Right lobe of liver (tissue), 6 donors: ENCODE results near the gene ADGRB3. TPM values are rescaled to one million over a fixed set of nuclear protein-coding genes. Genes with fewer than 3 reads are reported as not detected.
"Not testable (repeated sequence)": the region's sequence is repeated elsewhere in the genome, so short reads cannot be mapped to it uniquely, and the experiment has no call there.

Source experiments
- ATAC-seq, 4 donors: fragments of 200-7000 bp; cut with Tn5 transposase; one replicate each; pipeline ENCODE4 v1.9.1; 2020; ENCODE audit warnings: mild to moderate bottlenecking in 4 of 4, moderate library complexity in 4 of 4
- DNase-seq, 3 donors: peaks; one replicate each; pipeline ENCODE4 v3.0.0-alpha.2; 2020
- H3K27ac ChIP-seq, 3 donors: fragments of 200-600 bp; one replicate each; pipeline ENCODE4 v1.8.0; 2022
- H3K27me3 ChIP-seq, 2 donors: fragments of 200-600 bp; one replicate each; pipeline ENCODE4 v1.8.0; 2022
- H3K36me3 ChIP-seq, 4 donors: fragments of 200-600 bp; sonication (generic) in 1 of 4; one replicate each; pipeline versions ENCODE4 v1.5.1 to v1.8.0; 2017 to 2022; ENCODE audit warnings: control low read depth in 1 of 4
- H3K4me1 ChIP-seq, 4 donors: fragments of 200-600 bp; sonication (generic) in 1 of 4; one replicate each; pipeline versions ENCODE4 v1.5.1 to v1.8.0; 2017 to 2022; ENCODE audit warnings: control low read depth in 1 of 4
- H3K4me3 ChIP-seq, 3 donors: fragments of 200-600 bp; one replicate each; pipeline ENCODE4 v1.8.0; 2022
- H3K9me3 ChIP-seq, 4 donors: fragments of 200-600 bp; sonication (generic) in 1 of 4; one replicate each; pipeline versions ENCODE4 v1.5.1 to v1.8.0; 2017 to 2022; ENCODE audit warnings: control low read depth in 1 of 4
- CTCF ChIP-seq, 4 donors: fragments of 200-600 bp in 3 of 4; fragments of 450-650 bp in 1 of 4; IDR thresholded peaks; one replicate each; pipeline versions ENCODE4 v1.5.1 to v1.8.0; 2016 to 2022; ENCODE audit warnings: antibody characterized with exemption in 4 of 4, mild to moderate bottlenecking in 2 of 4
- POLR2A ChIP-seq: fragments of 450-650 bp; IDR thresholded peaks from one replicate; pipeline ENCODE4 v1.6.1; 2017; ENCODE audit warnings: antibody characterized with exemption, mild to moderate bottlenecking
- WGBS: methylation state at CpG from one replicate; pipeline ENCODE4 v1.1.6; 2018; ENCODE audit warnings: low coverage, low lambda C conversion rate; ENCODE audit not compliant: insufficient coverage; ENCODE audit errors: missing lambda C conversion rate; 5-methylcytosine and 5-hydroxymethylcytosine counted together
- intact Hi-C, 2 donors: fragments of 100-400 bp; cut with DNase I; formaldehyde crosslinking; loops; one replicate each; pipeline versions ENCODE4 v1.11.2 to v1.14.1; 2022
- total RNA-seq, 6 experiments: library from RNA; depleted of rRNA in 2 of 6; stranded (reverse); fragments of >200 nt in 2 of 6; fragmentation: NEBNext Ultra II Directional in 3 of 6; extraction: Animal tissue kit (Norgen Biotek cat#: 25700) in 3 of 6; gene quantifications; one replicate each; pipeline versions ENCODE4 v1.1.0 to v1.2.4, GENCODE V29; 2016 to 2023
- donor health status: DM: no; HTN: yes; CAD: no.
- donor health status: DM: no; HTN: no; CAD: no.
- donor health status: DM: no; HTN: no; CAD: no.
- donor health status: DM: no; HTN: yes; CAD: no.
- donor health status: DM: no; HTN: yes; CAD: no.

Gene ADGRB3
- total RNA-seq, 6 experiments from 2014 or later: 0.18 to 0.42 (median 0.24) TPM

- H3K27me3 ChIP-seq: no peaks in the 10 kb centered on the region
- intact Hi-C loops: no loop called here
- ATAC-seq (no peak), DNase-seq (no peak)
- no peaks in the 10 kb centered on the region for H3K4me1 ChIP-seq
- TF ChIP-seq CTCF (IDR thresholded peaks at IDR 0.05) (no peak), POLR2A (no peak)
- no peaks in the 10 kb centered on the region for H3K9me3 ChIP-seq
- H3K4me3 ChIP-seq: no peak overlapping the region
- H3K27ac ChIP-seq: no peak overlapping the region
- WGBS: 65% methylated on average over 3 of the region's 3 CpGs
- H3K36me3 ChIP-seq: no peaks in the 10 kb centered on the region
Observed at GRCh38 chr6:68892452-68892851, 257.4 kb downstream of the ADGRB3 start.

GRCh38 chr6:68895929-68896328 lies 260.8 kb downstream of the ADGRB3 start:
- Histone ChIP-seq H3K4me3 (no peak overlapping the region), H3K4me1 (no peaks in the 10 kb centered on the region), H3K36me3 (no peaks in the 10 kb centered on the region), H3K9me3 (no peaks in the 10 kb centered on the region), H3K27me3 (no peaks in the 10 kb centered on the region), H3K27ac (no peak overlapping the region)
- DNase-seq (no peak), ATAC-seq (no peak)
- no peak for TF ChIP-seq POLR2A
- no peak for TF ChIP-seq CTCF (IDR thresholded peaks at IDR 0.05)
- 17% methylated on average over 1 of the region's 1 CpG for WGBS
- intact Hi-C loops: no loop called here

GRCh38 chr6:68901044-68901443 lies 266.0 kb downstream of the ADGRB3 start:
- H3K4me3 ChIP-seq: no peak overlapping the region

GRCh38 chr6:68911334-68911733 lies 276.3 kb downstream of the ADGRB3 start:
- Histone ChIP-seq H3K4me3 (no peak overlapping the region), H3K9me3 (no peaks in the 10 kb centered on the region), H3K4me1 (no peaks in the 10 kb centered on the region), H3K27me3 (no peaks in the 10 kb centered on the region), H3K36me3 (no peaks in the 10 kb centered on the region), H3K27ac (no peak overlapping the region)
- intact Hi-C loops: no loop called here
- WGBS: 34% methylated on average over 3 of the region's 3 CpGs
- no peak for TF ChIP-seq POLR2A
- no peak for TF ChIP-seq CTCF (IDR thresholded peaks at IDR 0.05)
- ATAC-seq (no peak), DNase-seq (no peak)

More at GRCh38 chr6:68901044-68901443, 266.0 kb downstream of the ADGRB3 start:
- no peak for ATAC-seq
- Histone ChIP-seq H3K27me3 (no peaks in the 10 kb centered on the region), H3K27ac (no peak overlapping the region), H3K9me3 (no peaks in the 10 kb centered on the region), H3K36me3 (no peaks in the 10 kb centered on the region), H3K4me1 (no peaks in the 10 kb centered on the region)
- 67% methylated on average over 1 of the region's 1 CpG for WGBS
- DNase-seq: no peak
- TF ChIP-seq POLR2A (no peak), CTCF (IDR thresholded peaks at IDR 0.05) (no peak)
- intact Hi-C loops: no loop called here

GRCh38 chr6:68911811-68912210 lies 276.7 kb downstream of the ADGRB3 start:
- Histone ChIP-seq H3K27me3 (no peaks in the 10 kb centered on the region), H3K4me1 (no peaks in the 10 kb centered on the region), H3K27ac (no peak overlapping the region), H3K36me3 (no peaks in the 10 kb centered on the region), H3K9me3 (no peaks in the 10 kb centered on the region), H3K4me3 (no peak overlapping the region)
- DNase-seq (no peak), ATAC-seq (no peak)
- intact Hi-C loops: no loop called here
- no peak for TF ChIP-seq POLR2A
- TF ChIP-seq CTCF (IDR thresholded peaks at IDR 0.05): no peak

- DNase-seq, H3K36me3 ChIP-seq, H3K4me3 ChIP-seq, ATAC-seq, intact Hi-C loops, H3K9me3 ChIP-seq, H3K27ac ChIP-seq, H3K4me1 ChIP-seq, H3K27me3 ChIP-seq: not testable (repeated sequence)
- WGBS: 73% methylated on average over 6 of the region's 9 CpGs
Observed at GRCh38 chr6:68912805-68913204, 277.7 kb downstream of the ADGRB3 start.
